GM18858 (cell line): ENCODE results near the gene COL4A6.

ENCODE experiments used
- ATAC-seq: cut with Tn5 transposase; IDR thresholded peaks from one replicate; pipeline ENCODE4 v1.9.1; 2021; ENCODE audit not compliant: unreplicated experiment

The COL4A6 gene

GRCh38 chrX:108221301-108221864 lies 216.8 kb downstream of the COL4A6 start:
- ATAC-seq, result no peak

- ATAC-seq, result no peak
Measured at GRCh38 chrX:108219949-108220601, 218.1 kb downstream of the COL4A6 start.

- ATAC-seq, result no peak
Measured at GRCh38 chrX:108217876-108218275, 220.3 kb downstream of the COL4A6 start.

- no peak for ATAC-seq
Measured at GRCh38 chrX:108216919-108217571, 221.2 kb downstream of the COL4A6 start.

GRCh38 chrX:108216405-108216804 lies 221.8 kb downstream of the COL4A6 start:
- no peak for ATAC-seq

- ATAC-seq, result no peak
Measured at GRCh38 chrX:108211301-108211700, 226.9 kb downstream of the COL4A6 start.

GRCh38 chrX:108209006-108209554 lies 229.1 kb downstream of the COL4A6 start:
- ATAC-seq, result no peak

GRCh38 chrX:108203540-108203939 lies 234.7 kb downstream of the COL4A6 start:
- no peak for ATAC-seq

- ATAC-seq, result no peak
Measured at GRCh38 chrX:108199691-108200090, 238.5 kb downstream of the COL4A6 start.

GRCh38 chrX:108199041-108199440 lies 239.2 kb downstream of the COL4A6 start:
- ATAC-seq, result no peak

- no peak for ATAC-seq
Measured at GRCh38 chrX:108198420-108198819, 239.8 kb downstream of the COL4A6 start.

- ATAC-seq, result no peak
Measured at GRCh38 chrX:108186811-108187210, 251.4 kb downstream of the COL4A6 start.

GRCh38 chrX:108178143-108178498 lies 260.1 kb downstream of the COL4A6 start:
- no peak for ATAC-seq

GRCh38 chrX:108177351-108178142 lies 260.7 kb downstream of the COL4A6 start:
- no peak for ATAC-seq

- no peak for ATAC-seq
Measured at GRCh38 chrX:108173874-108174273, 264.3 kb downstream of the COL4A6 start.

GRCh38 chrX:108171671-108172070 lies 266.6 kb downstream of the COL4A6 start:
- ATAC-seq, result no peak

GRCh38 chrX:108169768-108170167 lies 268.5 kb downstream of the COL4A6 start:
- ATAC-seq, result no peak

- ATAC-seq, result no peak
Measured at GRCh38 chrX:108168961-108169740, 269.1 kb downstream of the COL4A6 start.

- no peak for ATAC-seq
Measured at GRCh38 chrX:108167211-108167872, 270.9 kb downstream of the COL4A6 start.
